NCI-H526 treated with DMSO at 0.1 percent for 48 hours (cell line): Measurements from ENCODE around the gene JAK2.
"Not testable (repeated sequence)": the region's sequence is repeated elsewhere in the genome, so short reads cannot be mapped to it uniquely, and the experiment has no call there.

ENCODE experiments used
- DNase-seq: peaks from one replicate; lab custom pipeline; 2025; lab: John Stamatoyannopoulos, UW

JAK2 gene

GRCh38 chr9:4980086-4980727 is 4.9 kb upstream of the JAK2 start:
- DNase-seq = no peak

- no peak for DNase-seq
Measured at GRCh38 chr9:4982721-4983482, 2.2 kb upstream of the JAK2 start.

DNA sequence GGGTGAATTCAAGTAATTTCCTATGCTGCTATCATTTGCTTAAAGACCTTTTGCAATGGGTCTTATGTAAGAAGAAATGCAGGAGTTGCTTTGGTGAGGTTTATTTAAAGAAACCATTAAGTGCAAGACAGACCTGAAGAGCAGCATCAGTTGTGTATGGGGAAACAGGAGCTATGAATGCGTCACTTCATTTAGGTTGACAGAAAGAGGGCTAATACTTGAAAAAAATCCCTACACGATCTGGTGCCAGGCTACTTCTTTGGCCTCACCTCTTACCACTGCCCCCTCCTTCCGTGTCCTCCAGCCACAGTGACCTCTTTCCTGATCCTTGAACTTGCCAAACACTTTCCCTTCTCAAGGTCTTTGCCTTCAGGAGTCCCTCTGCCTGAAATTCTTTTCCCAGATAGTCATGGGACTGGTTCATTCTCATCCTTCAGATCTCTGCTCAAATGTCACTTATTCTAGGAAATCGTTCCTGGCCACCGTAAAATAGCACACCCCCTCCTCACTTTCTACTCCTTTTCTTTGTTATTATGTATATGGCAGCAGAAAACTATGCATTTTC is 1.4 kb upstream of the JAK2 start:
- no peak for DNase-seq

DNA sequence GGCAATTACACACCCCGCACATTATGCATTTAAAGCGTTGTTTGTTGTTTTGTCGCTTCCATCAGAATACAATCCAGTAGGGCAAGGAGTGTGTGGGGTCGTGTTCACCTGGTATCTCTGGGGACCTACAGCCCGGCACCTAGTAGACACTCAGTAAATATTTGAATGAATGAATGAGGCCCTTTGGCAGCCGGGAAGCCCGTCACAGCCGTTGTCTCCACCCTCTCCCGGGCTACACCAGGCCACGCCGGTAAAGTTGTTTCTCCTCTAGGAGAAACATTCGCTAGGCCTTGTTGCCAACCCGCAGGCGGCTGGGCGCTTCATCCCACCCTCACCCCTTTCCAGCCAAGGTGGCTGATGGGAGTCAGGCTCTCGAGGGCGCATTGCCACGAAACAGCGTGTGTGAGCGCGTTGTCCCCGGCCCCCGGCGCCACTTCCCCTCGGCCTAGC is 876 bp upstream of the JAK2 start:
- DNase-seq = no peak

DNA sequence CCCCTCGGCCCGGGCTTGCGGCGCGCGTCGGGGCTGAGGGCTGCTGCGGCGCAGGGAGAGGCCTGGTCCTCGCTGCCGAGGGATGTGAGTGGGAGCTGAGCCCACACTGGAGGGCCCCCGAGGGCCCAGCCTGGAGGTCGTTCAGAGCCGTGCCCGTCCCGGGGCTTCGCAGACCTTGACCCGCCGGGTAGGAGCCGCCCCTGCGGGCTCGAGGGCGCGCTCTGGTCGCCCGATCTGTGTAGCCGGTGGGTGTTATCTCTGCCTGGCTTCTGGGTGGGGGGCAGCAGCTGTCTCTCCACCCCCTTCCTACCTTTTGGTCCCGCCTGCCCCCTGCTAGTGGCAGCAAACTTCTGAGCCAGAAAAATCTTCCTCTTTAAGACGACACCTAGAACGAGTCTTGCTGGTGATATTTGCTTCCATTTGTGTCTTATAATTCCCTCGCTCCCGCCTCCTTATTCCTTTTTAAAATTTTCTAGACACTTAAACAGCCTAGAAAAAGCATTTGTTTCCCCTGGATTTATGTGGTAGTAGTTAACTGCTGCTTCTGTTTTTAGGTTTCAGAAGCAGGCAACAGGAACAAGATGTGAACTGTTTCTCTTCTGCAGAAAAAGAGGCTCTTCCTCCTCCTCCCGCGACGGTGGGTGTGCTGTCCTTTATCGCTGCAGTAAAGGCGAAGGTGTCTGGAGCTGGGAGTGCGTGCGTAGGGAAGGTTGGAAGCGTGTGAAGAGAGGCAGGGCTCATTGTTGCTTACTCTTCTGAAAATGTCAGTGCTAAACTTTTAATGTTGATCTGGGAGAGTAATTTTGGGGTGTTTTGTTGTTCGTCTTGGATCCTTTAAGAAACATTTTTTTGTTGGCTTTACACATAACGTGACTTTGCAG is 554 bp downstream of the JAK2 start:
- peak; percentile 44 for DNase-seq

- DNase-seq = no peak
Measured at GRCh38 chr9:4986296-4986695, 1.2 kb downstream of the JAK2 start.

DNA sequence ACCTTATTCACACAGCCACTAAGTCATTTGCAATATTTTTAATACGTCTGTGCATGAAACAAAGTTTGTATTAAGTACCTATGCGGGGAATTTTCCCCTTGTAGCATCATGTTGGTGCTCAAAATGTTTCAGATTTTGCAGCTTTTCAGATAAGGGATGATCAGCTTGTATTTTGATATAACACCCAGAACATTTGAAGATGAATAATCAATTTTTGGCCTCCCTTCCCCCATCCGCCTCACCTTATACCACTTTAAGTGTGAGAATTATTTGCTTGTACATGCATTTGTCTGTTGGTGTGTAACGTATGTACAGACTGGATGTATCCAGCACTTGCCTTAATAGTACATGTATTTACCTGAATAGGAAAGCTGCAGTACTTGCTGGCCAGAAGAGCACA is 1.7 kb downstream of the JAK2 start:
- no peak for DNase-seq

DNA sequence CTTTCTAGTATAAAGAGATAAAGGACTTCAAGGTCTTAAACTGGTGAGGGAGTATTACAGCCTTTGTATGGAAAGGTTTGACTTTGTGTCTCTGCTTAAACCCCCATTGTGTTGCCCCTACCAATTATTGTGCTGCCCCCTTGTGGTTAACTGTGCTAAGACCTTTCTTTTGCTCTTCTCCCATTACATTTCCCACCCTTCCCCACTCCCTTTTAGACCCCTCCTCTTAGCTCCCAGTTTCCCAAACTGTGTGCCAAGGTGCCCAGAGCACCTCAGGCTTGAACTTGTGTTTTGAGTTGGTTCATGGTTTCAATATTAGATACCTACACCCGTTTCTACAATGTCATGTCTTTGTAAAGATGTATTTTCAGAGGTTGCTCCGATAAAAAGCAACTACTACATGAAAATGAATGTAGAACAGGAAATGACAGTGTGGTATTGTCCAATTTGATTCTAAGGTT is 2.9 kb downstream of the JAK2 start:
- peak; percentile 33 for DNase-seq

DNA sequence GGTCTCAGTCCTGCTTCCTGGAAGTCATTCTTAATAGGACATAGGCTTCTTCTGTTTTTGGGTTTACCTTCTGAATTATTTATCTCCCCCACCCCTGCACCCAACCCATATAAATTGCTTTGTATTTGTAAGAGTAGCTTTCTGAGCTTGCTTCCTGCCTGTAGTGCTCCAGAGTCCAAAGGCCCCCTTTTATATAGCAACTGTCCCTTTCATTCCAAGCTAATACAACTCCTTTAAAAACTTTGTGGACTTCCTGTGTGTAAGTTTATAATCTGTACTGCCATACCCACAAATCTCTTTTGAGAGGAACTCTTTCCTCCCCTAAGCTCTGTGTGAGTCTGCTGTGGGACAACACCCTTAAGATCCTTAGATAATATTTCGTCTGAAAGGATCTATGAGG is 7.8 kb downstream of the JAK2 start:
- DNase-seq = no peak

- peak; percentile 92 for DNase-seq
Measured at GRCh38 chr9:4994166-4994890, 9.3 kb downstream of the JAK2 start.

DNA sequence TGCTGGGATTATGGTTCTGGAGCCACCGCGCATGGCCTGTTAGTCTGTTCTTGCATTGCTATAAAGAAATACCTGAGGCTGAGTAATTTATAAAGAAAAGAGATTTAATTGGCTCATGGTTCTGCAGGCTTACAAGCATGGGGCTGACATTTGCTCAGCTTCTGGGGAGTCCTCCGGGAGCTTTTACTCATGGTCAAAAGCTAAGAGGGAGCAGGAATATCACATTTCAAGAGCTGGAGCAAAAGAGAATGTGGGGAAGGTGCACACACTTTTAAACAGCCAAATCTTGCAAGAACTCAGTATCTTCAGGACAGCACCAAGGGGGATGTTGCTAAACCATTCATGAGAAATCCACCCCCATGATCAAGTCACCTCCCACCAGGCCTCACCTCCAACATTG is 12.1 kb downstream of the JAK2 start:
- no peak for DNase-seq

DNA sequence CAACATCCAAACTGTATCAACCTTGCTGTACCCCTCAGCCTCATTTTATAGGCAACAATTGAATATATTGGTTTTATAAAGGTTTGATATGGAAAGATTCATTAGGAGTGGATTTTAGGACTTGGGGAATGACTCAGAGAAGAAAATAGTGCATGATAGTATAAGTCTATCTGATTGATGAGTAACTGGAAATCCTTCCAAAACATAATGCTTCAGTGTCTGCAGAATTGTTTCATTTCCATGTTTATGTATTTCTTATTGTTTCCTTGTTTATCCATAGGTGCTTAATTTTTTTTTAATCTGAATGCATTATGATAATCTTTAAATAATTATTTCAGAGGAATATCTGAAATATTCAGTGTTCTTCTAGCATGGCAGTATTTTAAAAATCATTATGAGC is 12.6 kb downstream of the JAK2 start:
- no peak for DNase-seq

DNA sequence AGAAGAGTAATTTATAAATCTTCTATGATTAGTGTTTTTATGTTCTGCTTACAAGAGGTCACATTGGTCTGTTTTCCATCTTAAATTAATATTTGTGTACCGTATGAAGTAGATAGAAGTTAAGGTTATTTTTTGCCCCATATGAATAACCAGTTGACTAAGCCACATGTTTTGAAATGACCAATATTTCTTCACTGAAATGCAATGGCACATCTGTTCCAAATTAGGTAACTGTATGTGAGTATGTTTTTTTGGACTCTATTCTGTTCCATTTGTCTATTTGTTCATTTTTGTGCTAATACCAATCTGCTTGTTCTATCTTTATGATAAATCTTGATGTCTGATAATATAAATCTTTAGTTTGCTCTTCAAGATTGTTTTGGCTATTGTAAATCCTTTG is 17.7 kb downstream of the JAK2 start:
- DNase-seq = no peak

GRCh38 chr9:5004481-5004880 is 19.4 kb downstream of the JAK2 start:
- DNase-seq = no peak

- no peak for DNase-seq
Measured at GRCh38 chr9:5008202-5008601, 23.1 kb downstream of the JAK2 start.

DNA sequence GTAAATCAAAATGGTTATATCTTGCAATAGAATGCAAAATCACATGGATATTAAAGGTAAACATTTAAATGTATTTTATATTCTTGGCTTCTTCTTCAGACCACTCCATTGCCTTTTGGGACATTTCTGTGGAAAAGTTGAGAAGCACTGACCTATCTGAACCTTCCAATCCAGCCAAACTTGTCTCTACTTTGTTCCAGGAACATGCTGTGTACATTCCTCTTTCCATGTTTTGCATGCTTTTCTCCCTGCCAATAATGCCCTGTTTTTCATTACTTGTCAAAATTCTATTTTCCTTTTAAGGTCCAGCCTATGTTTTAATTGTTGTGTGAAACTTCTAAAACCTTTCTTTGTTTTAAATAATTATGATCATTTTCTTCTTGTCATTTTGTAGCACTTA is 28.3 kb downstream of the JAK2 start:
- DNase-seq = no peak

- DNase-seq = no peak
Measured at GRCh38 chr9:5015934-5016333, 30.9 kb downstream of the JAK2 start.

DNA sequence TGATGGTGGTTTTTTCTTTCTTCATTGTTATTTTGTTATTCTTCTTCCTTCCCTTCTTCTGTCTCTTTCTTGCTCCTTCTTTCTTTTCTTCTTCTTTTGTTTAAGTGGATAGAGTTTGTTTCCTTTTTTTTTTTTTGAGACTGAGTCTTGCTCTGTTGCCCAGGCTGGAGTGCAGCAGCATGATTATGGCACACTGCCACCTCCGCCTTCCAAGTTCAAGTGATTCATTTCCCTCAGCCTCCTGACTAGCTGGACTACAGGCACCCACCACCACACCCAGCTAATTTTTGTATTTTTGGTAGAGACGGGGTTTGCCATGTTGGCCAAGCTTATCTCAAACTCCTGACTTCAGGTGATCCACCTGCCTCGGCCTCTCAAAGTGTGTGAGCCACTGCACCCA is 40.3 kb downstream of the JAK2 start:
- no peak for DNase-seq

DNA sequence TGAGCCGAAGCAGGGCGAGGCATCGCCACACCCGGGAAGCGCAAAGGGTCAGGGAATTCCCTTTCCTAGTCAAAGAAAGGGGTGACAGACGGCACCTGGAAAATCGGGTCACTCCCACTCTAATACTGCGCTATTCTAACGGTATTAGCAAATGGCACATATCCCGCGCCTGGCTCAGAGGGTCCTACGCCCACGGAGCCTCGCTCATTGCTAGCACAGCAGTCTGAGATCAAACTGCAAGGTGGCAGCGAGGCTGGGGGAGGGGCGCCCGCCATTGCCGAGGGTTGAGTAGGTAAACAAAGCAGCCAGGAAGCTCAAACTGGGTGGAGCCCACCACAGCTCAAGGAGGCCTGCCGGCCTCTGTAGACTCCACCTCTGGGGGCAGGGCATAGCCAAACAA is 46.9 kb downstream of the JAK2 start:
- not testable (repeated sequence) for DNase-seq

DNA sequence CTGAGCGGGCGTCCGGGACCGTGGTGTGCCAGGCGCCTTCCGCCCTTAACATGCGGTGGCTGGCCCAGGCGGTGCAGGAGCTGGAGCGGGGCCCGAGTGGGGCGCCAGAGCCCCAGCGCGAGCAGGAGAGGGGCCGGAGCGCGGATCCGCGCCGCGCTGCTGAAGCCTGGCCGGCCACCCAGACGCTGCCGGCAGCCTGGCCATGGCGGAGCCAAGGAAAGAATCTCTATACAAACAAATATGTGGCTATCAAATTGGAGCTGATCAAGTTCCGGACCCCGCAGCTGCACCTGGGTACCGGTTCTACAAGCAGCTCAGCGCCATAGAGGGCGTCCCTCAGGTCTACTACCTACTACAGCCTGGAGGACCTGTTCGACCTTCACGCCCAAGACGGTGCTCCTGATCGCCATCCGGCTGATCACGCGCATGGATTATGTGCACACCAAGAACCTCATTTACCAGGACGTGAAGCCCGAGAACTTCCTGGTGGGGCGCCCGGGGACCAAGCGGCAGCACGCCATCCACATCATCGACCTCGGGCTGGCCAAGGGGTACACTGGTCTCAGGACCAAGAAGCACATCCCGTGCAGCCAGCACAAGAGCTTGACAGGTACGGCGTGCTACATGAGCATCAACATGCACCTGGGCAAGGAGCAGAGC is 55.8 kb downstream of the JAK2 start:
- no peak for DNase-seq
